ENCODE measurements around the gene IL1RAPL1.
"Not testable (repeated sequence)": the region's sequence is repeated elsewhere in the genome, so short reads cannot be mapped to it uniquely, and the experiment has no call there.

Gene IL1RAPL1

GRCh38 chrX:29297171-29297800, 710.0 kb downstream of the IL1RAPL1 start:
- TF ChIP-seq CTCF (IDR thresholded peaks at IDR 0.05): no peak
- Mint-ChIP-seq H3K9me3 (no peaks in the 10 kb centered on the region), H3K36me3 (ENCODE audit: low read depth) (no peaks in the 10 kb centered on the region), H3K27ac (no peak overlapping the region), H3K27me3 (ENCODE audit: low read depth, poor library complexity) (no peaks in the 10 kb centered on the region), H3K4me3 (no peak overlapping the region), H3K4me1 (peaks cover 20% of the 10 kb centered on the region)
- DNase-seq: no peak

DNA sequence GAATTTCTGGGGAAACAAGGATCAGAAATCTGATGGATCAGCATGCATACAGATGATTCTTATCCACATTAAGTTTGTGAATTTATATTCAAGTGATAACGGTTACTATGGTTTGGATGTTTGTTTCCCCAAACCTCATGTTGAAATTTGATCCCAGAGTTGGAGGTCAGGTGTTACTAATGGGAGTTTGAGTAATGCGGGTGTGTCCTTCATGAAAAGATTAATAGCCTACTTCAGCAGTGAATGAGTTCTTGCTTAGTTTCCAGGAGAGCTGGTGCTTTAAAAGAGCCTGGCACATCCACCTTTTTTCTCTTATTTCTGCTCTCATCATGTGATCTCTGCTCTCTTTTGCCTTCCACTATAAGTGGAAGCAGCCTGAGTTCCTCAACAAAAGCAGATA, 712.4 kb downstream of the IL1RAPL1 start:
- no peaks in the 10 kb centered on the region for H3K9me3 Mint-ChIP-seq

GRCh38 chrX:29308726-29309125, 721.5 kb downstream of the IL1RAPL1 start:
- no peak for DNase-seq
- Mint-ChIP-seq H3K36me3 (ENCODE audit: low read depth) (no peaks in the 10 kb centered on the region), H3K4me3 (no peak overlapping the region), H3K9me3 (peaks cover 4% of the 10 kb centered on the region), H3K4me1 (no peaks in the 10 kb centered on the region), H3K27ac (no peak overlapping the region), H3K27me3 (ENCODE audit: low read depth, poor library complexity) (peaks cover 4% of the 10 kb centered on the region)
- TF ChIP-seq CTCF (IDR thresholded peaks at IDR 0.05): no peak

More for the DNA sequence above, 712.4 kb downstream of the IL1RAPL1 start:
- DNase-seq: no peak
- H3K36me3 Mint-ChIP-seq (ENCODE audit: low read depth): no peaks in the 10 kb centered on the region
- no peak overlapping the region for H3K4me3 Mint-ChIP-seq
- no peaks in the 10 kb centered on the region for H3K27me3 Mint-ChIP-seq (ENCODE audit: low read depth, poor library complexity)
- H3K27ac Mint-ChIP-seq: no peak overlapping the region
- TF ChIP-seq CTCF (IDR thresholded peaks at IDR 0.05): no peak
- peaks cover 20% of the 10 kb centered on the region for H3K4me1 Mint-ChIP-seq

DNA sequence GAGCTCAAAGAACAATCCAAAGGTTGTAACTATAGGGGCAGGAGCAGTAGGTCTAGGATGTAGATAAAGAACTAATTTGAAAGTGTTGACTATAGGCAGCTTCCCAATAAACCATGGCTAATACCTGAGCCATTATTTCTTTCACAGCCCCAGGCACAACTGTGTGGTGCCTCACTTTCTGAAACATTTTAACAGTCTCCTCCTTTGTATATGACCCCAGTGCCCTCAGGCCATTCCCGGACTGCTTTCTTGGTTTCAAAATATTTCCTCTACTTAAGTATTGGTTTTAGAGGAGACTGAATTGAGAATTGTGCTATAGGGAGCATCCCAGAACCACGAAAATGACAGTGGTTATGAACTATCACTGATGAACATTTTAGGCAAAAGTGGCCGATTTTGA, 728.7 kb downstream of the IL1RAPL1 start:
- no peak overlapping the region for H3K4me3 Mint-ChIP-seq
- no peaks in the 10 kb centered on the region for H3K9me3 Mint-ChIP-seq
- TF ChIP-seq CTCF (IDR thresholded peaks at IDR 0.05): no peak
- peaks cover 4% of the 10 kb centered on the region for H3K27me3 Mint-ChIP-seq (ENCODE audit: low read depth, poor library complexity)
- no peak for DNase-seq
- no peaks in the 10 kb centered on the region for H3K4me1 Mint-ChIP-seq
- H3K27ac Mint-ChIP-seq: no peak overlapping the region
- no peaks in the 10 kb centered on the region for H3K36me3 Mint-ChIP-seq (ENCODE audit: low read depth)

GRCh38 chrX:29318012-29318411, 730.8 kb downstream of the IL1RAPL1 start:
- H3K27ac Mint-ChIP-seq: no peak overlapping the region
- no peak overlapping the region for H3K4me3 Mint-ChIP-seq
- H3K27me3 Mint-ChIP-seq (ENCODE audit: low read depth, poor library complexity): no peaks in the 10 kb centered on the region
- no peaks in the 10 kb centered on the region for H3K9me3 Mint-ChIP-seq
- H3K4me1 Mint-ChIP-seq: no peaks in the 10 kb centered on the region
- no peak for TF ChIP-seq CTCF (IDR thresholded peaks at IDR 0.05)
- no peaks in the 10 kb centered on the region for H3K36me3 Mint-ChIP-seq (ENCODE audit: low read depth)
- no peak for DNase-seq

- not testable (repeated sequence) for DNase-seq; H3K4me3 Mint-ChIP-seq; H3K27ac Mint-ChIP-seq; H3K36me3 Mint-ChIP-seq (ENCODE audit: low read depth); H3K4me1 Mint-ChIP-seq; H3K27me3 Mint-ChIP-seq (ENCODE audit: low read depth, poor library complexity); H3K9me3 Mint-ChIP-seq
Observed at GRCh38 chrX:29332429-29332828, 745.2 kb downstream of the IL1RAPL1 start.

DNA sequence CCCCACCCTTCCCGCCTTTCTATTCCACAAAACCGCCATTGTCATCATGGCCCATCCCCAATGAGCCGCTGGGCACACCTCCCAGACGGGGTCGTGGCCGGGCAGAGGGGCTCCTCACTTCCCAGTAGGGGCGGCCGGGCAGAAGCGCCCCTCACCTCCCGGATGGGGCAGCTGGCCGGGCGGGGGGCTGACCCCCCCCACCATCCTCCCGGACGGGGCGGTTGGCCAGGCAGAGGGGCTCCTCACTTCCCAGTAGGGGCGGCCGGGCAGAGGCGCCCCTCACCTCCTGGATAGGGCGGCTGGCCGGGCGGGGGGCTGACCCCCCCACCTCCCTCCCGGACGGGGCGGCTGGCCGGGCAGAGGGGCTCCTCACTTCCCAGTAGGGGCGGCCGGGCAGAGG, 745.8 kb downstream of the IL1RAPL1 start:
- H3K4me1 Mint-ChIP-seq; H3K27me3 Mint-ChIP-seq (ENCODE audit: low read depth, poor library complexity); H3K9me3 Mint-ChIP-seq; DNase-seq; H3K4me3 Mint-ChIP-seq; H3K27ac Mint-ChIP-seq; H3K36me3 Mint-ChIP-seq (ENCODE audit: low read depth): not testable (repeated sequence)
